HepG2 (cell line): ENCODE results near the gene FBXW12.

Source experiments
- BRCA1 ChIP-seq: sonication (generic); formaldehyde crosslinking; IDR thresholded peaks from 2 replicates; pipeline ENCODE4 v1.4.0; 2020; ENCODE audit warnings: missing genetic modification reagents
- DPF2 ChIP-seq: sonication (generic); formaldehyde crosslinking; IDR thresholded peaks from 2 replicates; pipeline ENCODE4 v1.4.0; 2020; ENCODE audit warnings: mild to moderate bottlenecking, low read depth, missing genetic modification reagents, borderline replicate concordance
- MAZ ChIP-seq, 2 experiments: sonication (generic) in 1 of 2; formaldehyde crosslinking in 1 of 2; IDR thresholded peaks; 2 replicates each; pipeline versions ENCODE4 v1.5.0 to v1.6.1; 2012 to 2020; ENCODE audit warnings: low read depth in 2 of 2, mild to moderate bottlenecking in 2 of 2, borderline replicate concordance in 1 of 2, improper control_type of control experiment in 1 of 2, low read length in 1 of 2, missing genetic modification reagents in 1 of 2, moderate library complexity in 1 of 2
- MTA1 ChIP-seq: sonication (generic); formaldehyde crosslinking; IDR thresholded peaks from 2 replicates; pipeline ENCODE4 v1.4.0; 2020; ENCODE audit warnings: missing genetic modification reagents, mild to moderate bottlenecking, borderline replicate concordance
- POLR2A ChIP-seq, 2 experiments: IDR thresholded peaks; 2 replicates each; pipeline ENCODE4 v1.6.1; 2011; ENCODE audit warnings: low read depth in 2 of 2, low read length in 2 of 2, mild to moderate bottlenecking in 1 of 2, moderate library complexity in 1 of 2; ENCODE audit not compliant: insufficient read depth in 1 of 2
- SALL2 ChIP-seq: sonication (generic); formaldehyde crosslinking; IDR thresholded peaks from 2 replicates; pipeline ENCODE4 v1.8.1; 2023; ENCODE audit warnings: mild to moderate bottlenecking, missing genetic modification reagents, inconsistent platforms
- SP2 ChIP-seq: sonication (generic); formaldehyde crosslinking; IDR thresholded peaks from 2 replicates; pipeline ENCODE4 v1.5.1; 2020; ENCODE audit warnings: mild to moderate bottlenecking, missing genetic modification reagents
- TRIM24 ChIP-seq: sonication (generic); formaldehyde crosslinking; IDR thresholded peaks from 2 replicates; pipeline ENCODE4 v1.8.0; 2022; ENCODE audit warnings: mild to moderate bottlenecking, missing genetic modification reagents
- ZMYM4 ChIP-seq: sonication (generic); formaldehyde crosslinking; IDR thresholded peaks from 2 replicates; pipeline ENCODE4 v1.8.1; 2023; ENCODE audit warnings: mild to moderate bottlenecking, missing genetic modification reagents
- TF ChIP-seq, protein P1 (sequence below): sonication (generic); formaldehyde crosslinking; IDR thresholded peaks from 2 replicates; pipeline ENCODE4 v1.5.0; 2020; ENCODE audit warnings: mild to moderate bottlenecking, missing genetic modification reagents, moderate library complexity
- TF ChIP-seq, protein P2 (sequence below): sonication (generic); formaldehyde crosslinking; IDR thresholded peaks from 2 replicates; pipeline ENCODE4 v1.4.0; 2020; ENCODE audit warnings: missing genetic modification reagents
- TF ChIP-seq, protein P3 (sequence below): conservative IDR thresholded peaks from 2 replicates; pipeline ENCODE4 v1.6.1; 2018; ENCODE audit warnings: missing genetic modification reagents

DNA sequence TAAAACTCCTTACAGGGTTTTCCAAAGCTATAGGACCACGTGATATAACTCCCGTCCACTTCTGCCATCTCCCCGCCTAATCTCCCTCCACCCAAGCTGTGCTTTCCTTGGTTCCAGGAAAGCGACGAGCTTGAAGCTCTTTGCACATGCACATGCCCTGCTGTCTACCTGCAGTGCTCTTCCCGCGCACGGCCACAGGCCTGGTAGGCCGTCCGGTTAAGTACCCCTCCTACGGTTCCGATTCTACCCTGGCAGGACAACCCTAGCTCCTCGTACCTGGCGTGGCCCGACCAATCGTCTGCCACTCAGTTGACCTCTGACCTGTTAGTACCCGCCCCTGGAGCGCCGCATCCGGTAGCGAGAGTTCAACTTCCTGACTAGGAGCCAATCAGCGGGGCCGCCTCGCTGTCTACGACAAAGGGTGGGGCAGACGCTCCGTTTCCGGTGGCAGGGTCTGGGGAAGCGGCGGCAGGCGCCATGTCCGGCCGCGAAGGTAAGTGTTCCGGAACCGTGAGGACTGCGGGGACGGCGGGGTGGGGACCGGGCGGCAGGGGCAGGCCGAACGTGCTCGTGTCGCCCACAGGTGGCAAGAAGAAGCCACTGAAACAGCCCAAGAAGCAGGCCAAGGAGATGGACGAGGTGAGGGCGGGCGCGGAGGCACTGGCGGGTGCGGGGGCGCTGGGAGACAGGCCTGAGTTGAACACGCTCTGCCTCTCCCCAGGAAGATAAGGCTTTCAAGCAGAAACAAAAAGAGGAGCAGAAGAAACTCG lies 68.0 kb downstream of the FBXW12 start, which contains the start of the genes CCDC51 and TMA7:
- TF ChIP-seq, protein P1, sequence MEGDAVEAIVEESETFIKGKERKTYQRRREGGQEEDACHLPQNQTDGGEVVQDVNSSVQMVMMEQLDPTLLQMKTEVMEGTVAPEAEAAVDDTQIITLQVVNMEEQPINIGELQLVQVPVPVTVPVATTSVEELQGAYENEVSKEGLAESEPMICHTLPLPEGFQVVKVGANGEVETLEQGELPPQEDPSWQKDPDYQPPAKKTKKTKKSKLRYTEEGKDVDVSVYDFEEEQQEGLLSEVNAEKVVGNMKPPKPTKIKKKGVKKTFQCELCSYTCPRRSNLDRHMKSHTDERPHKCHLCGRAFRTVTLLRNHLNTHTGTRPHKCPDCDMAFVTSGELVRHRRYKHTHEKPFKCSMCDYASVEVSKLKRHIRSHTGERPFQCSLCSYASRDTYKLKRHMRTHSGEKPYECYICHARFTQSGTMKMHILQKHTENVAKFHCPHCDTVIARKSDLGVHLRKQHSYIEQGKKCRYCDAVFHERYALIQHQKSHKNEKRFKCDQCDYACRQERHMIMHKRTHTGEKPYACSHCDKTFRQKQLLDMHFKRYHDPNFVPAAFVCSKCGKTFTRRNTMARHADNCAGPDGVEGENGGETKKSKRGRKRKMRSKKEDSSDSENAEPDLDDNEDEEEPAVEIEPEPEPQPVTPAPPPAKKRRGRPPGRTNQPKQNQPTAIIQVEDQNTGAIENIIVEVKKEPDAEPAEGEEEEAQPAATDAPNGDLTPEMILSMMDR (CRISPR knock-in tag): peak; percentile 19; the same call in 1 of the 2 replicates
- TF ChIP-seq MTA1 (CRISPR knock-in tag) (peak; percentile 61; the same call in 1 of the 2 replicates), TRIM24 (CRISPR knock-in tag) (no peak), SP2 (CRISPR knock-in tag) (peak; percentile 98), SALL2 (CRISPR knock-in tag) (peak; percentile 43; the same call in 1 of the 2 replicates), BRCA1 (CRISPR knock-in tag) (no peak), POLR2A (IDR thresholded peaks at IDR 0.05; ENCODE audit: insufficient read depth in 1 of 2, low read depth in 2 of 2, low read length in 2 of 2) (peak; percentile 79 to 86), MAZ (IDR thresholded peaks at IDR 0.05; ENCODE audit: borderline replicate concordance, low read depth, low read length) (no peak), MAZ (CRISPR knock-in tag; IDR thresholded peaks at IDR 0.05; ENCODE audit: low read depth) (peak; percentile 84), ZMYM4 (CRISPR knock-in tag) (peak; percentile 88), DPF2 (CRISPR knock-in tag) (no peak)
- TF ChIP-seq, protein P2, sequence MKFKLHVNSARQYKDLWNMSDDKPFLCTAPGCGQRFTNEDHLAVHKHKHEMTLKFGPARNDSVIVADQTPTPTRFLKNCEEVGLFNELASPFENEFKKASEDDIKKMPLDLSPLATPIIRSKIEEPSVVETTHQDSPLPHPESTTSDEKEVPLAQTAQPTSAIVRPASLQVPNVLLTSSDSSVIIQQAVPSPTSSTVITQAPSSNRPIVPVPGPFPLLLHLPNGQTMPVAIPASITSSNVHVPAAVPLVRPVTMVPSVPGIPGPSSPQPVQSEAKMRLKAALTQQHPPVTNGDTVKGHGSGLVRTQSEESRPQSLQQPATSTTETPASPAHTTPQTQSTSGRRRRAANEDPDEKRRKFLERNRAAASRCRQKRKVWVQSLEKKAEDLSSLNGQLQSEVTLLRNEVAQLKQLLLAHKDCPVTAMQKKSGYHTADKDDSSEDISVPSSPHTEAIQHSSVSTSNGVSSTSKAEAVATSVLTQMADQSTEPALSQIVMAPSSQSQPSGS (CRISPR knock-in tag): peak; percentile 80; the same call in 1 of the 2 replicates
- TF ChIP-seq, protein P3, sequence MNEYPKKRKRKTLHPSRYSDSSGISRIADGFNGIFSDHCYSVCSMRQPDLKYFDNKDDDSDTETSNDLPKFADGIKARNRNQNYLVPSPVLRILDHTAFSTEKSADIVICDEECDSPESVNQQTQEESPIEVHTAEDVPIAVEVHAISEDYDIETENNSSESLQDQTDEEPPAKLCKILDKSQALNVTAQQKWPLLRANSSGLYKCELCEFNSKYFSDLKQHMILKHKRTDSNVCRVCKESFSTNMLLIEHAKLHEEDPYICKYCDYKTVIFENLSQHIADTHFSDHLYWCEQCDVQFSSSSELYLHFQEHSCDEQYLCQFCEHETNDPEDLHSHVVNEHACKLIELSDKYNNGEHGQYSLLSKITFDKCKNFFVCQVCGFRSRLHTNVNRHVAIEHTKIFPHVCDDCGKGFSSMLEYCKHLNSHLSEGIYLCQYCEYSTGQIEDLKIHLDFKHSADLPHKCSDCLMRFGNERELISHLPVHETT (CRISPR knock-in tag): peak; percentile 36
